ENCODE data around the gene SH3RF3.

Gene SH3RF3

GRCh38 chr2:109135359-109136197, 6.6 kb downstream of the SH3RF3 start:
- intact Hi-C loops (cut with DNase I) = no loop called here
- peak in 3 of 10 donors; percentile 27 to 83 (median 28) for DNase-seq

DNA sequence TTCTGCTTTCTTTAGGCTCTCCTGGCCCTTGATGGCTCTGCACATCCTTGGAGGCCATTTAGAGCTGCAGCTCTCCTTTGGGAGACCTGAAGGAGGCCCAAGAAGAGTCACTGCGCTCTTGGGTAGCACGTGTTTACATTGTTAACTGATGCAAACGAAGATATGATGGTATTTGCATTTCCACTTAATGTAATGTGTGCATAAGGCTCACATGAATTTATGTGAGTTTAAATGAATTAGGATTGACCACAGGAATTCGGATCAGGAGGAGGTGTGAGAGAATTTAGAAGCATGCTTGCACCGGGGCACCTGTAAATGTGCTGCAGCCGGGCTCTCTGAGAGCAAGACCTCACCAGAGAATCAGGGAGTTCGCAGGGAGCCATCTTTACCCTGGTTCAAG, 7.5 kb downstream of the SH3RF3 start:
- intact Hi-C loops (cut with DNase I) = no loop called here
- DNase-seq = no peak

DNA sequence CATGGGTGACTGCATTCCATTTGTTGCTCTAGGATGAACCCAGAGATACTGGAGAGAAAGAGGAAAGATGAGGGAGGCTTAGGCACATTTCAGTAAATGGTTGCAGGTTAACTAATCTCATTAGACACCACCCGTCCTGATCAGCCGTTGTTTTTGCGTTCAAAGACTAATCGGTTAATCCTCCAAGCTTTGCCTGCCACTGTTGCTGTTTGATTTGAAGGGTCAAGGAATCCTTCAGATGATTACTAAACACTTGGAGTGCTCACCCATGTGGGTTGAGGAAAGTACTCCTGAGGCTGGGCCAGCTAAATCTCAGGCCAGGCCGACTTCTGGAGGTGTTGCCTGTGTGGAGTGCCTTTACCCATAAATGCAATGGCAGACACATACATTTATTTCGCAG, 8.6 kb downstream of the SH3RF3 start:
- intact Hi-C loops (cut with DNase I) = no loop called here
- DNase-seq = no peak

- peak in 3 of 10 donors; percentile 24 to 80 (median 30) for DNase-seq
- intact Hi-C loops (cut with DNase I) = no loop called here
Measured at GRCh38 chr2:109138449-109138848, 9.4 kb downstream of the SH3RF3 start.

DNA sequence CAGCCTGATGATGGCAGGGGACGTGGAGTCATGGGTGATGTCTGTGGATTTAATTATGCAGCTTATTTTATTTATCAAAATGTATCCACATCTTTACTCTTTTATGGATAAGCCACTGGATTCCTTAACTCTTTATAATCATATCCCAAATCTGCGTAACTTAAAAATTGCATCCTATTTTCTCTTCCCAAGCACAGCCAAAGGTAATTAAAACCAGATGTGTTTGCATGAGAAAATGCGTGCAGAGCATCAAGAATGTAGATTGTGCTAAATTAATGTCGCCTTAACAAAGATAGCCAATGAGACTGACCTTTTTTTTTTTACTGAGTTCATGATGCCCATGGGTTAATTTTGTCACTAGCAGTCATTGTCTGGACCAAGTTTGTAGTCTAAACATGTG, 10.0 kb downstream of the SH3RF3 start:
- intact Hi-C loops (cut with DNase I) = no loop called here

GRCh38 chr2:109139865-109140396, 10.9 kb downstream of the SH3RF3 start:
- DNase-seq = no peak
- intact Hi-C loops (cut with DNase I) = no loop called here

More for the DNA sequence above, 10.0 kb downstream of the SH3RF3 start:
- DNase-seq = peak in 1 of 10 donors; percentile 22

- peak in 1 of 10 donors; percentile 51 for DNase-seq
- intact Hi-C loops (cut with DNase I) = no loop called here
Measured at GRCh38 chr2:109141006-109141600, 12.1 kb downstream of the SH3RF3 start.

DNA sequence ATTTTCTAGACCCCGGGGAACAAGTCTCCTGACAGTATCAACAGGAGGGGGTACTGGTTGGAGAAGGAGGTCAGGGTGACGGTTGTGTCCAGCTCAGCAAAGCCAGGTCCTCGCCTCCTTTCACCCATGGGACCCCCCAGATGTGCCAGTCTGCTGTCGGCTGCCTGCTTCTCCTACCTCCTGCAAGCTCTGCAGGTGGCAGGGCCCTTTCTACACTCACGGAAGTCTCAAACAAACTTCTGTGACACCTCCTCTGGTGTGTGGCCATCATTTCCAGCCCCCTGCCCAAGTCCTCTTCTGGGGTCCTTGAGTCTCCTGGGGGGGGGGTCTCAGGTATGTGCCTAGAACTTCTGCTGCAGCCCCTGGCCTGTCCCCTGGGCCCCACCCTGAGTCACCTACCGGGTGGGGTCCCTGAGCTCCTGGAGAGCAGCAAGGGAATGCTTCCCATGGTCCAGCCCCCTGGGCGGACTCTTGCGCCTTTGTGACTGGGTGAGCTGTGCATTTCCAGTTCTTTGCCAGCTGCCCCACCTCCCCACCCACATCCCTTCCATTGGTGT, 12.8 kb downstream of the SH3RF3 start:
- DNase-seq = peak in 1 of 10 donors; percentile 56
- intact Hi-C loops (cut with DNase I) = no loop called here

- intact Hi-C loops (cut with DNase I) = no loop called here
- DNase-seq = peak in 1 of 10 donors; percentile 73
Measured at GRCh38 chr2:109142416-109143210, 13.6 kb downstream of the SH3RF3 start.

- intact Hi-C loops (cut with DNase I) = no loop called here
- DNase-seq = no peak
Measured at GRCh38 chr2:109143214-109144187, 14.5 kb downstream of the SH3RF3 start.

GRCh38 chr2:109144271-109144670, 15.3 kb downstream of the SH3RF3 start:
- DNase-seq = no peak
- intact Hi-C loops (cut with DNase I) = no loop called here

- DNase-seq = no peak
- intact Hi-C loops (cut with DNase I) = no loop called here
Measured at GRCh38 chr2:109144721-109145120, 15.7 kb downstream of the SH3RF3 start.

GRCh38 chr2:109145286-109145685, 16.3 kb downstream of the SH3RF3 start:
- DNase-seq = no peak

DNA sequence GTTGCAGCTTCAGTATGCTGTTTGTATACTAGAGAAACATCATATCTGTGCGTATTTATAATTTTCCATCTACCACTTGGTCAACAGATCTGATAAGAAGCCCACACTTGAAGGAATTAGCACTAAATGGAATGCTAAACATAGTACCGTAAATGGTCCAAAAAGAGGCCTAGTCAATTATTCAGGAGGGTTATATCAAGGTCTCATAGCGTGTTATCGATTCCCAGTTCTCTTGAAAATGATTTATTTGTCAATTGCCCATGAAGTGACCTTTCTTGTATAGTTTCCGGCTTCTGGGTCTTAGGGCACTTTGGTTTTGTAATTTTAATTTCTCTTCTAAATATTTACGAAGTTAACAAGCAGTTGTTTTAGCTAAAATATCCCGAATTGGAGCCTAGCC, 18.4 kb downstream of the SH3RF3 start:
- no peak for DNase-seq
- intact Hi-C loops (cut with DNase I) = no loop called here

More at GRCh38 chr2:109145286-109145685, 16.3 kb downstream of the SH3RF3 start:
- intact Hi-C loops (cut with DNase I) = no loop called here

DNA sequence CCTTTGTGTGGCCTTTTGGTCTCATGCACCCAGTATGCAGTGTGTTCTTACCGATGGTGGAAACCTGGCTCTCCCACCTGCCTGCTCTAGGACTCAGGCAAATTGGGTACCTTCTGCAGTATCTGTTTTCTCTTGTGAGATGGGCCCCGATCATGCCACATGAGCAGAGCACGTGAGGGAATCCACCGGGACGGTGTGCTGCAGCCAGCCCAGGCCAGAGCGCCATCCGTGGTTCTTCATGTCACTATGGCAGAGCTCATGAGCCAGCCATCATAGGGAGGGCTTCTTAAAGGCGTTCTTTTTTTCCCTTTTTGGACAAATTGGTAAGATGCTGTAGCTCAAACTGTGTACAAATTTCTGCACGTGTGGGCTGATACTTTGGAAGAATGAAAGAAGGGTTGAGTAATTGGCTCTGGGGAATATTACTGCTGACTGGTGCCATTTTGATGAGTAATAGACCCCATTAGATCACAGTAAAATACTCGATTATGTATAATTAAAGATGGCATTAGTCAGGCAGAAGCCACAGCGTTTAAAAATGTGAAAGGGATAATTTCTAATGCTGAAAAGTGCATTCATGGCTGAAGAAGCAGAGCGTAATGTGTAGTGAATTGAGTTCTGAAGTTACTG, 19.2 kb downstream of the SH3RF3 start:
- no peak for DNase-seq
- intact Hi-C loops (cut with DNase I) = no loop called here

DNA sequence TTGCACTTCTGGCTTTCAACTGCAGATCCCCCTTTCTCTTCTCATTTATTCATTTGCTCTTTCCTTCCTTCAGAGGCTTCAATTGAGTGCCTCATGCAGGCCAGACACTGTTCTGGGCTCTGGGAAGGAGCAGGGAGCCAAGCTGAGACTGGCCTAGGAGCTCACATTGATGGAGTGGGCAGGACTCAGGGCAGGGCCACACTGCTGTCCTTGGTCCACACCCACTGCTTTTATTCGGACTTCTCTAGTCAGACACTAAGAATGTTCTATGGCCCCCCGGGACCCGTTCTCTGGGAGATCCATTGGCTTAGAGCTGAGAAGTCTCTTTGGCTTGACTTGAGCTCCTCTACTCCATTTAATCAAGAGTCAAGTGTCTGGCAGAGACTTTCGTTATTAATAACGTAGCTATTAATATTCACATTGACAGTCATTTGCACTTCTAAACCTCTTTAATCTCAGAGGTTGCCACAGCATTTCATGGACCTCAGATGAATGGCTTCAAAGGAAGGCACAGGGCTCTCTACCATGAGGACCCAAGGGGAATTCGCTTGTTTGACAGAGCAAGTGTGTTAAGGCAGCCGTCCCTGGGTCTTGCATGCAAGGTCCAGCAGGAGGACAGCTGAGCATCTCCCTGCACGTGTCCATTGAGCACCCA, 20.1 kb downstream of the SH3RF3 start:
- intact Hi-C loops (cut with DNase I) = no loop called here
- DNase-seq = no peak

DNA sequence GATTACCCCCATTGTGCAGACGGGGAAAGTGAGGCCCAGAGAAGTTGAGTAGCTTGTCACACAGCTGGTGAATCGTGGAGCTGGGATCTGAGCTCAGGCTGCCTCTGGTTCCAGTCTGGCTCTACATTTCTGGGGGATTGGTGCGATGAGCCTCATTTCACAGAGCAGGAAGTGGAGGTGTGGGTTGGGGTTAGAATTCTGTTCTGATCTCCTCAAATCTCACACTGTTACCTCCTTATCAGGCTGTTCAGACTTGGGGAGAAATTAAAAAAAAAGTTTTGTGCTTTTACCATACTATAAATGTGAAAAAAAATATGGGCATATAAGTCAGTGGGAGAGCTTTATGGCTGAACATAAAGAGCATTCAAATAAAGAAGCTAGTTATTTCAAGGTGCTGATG, 21.6 kb downstream of the SH3RF3 start:
- intact Hi-C loops (cut with DNase I) = no loop called here
- no peak for DNase-seq

- intact Hi-C loops (cut with DNase I) = no loop called here
- DNase-seq = no peak
Measured at GRCh38 chr2:109151519-109151918, 22.5 kb downstream of the SH3RF3 start.
